GM21737 (cell line): Measurements from ENCODE around the gene SUDS3.
"Not testable (repeated sequence)": the region's sequence is repeated elsewhere in the genome, so short reads cannot be mapped to it uniquely, and the experiment has no call there.

ENCODE experiments used
- ATAC-seq: cut with Tn5 transposase; IDR thresholded peaks from one replicate; pipeline ENCODE4 v1.9.1; 2021; ENCODE audit warnings: mild to moderate bottlenecking, moderate library complexity; ENCODE audit not compliant: unreplicated experiment

Gene SUDS3

GRCh38 chr12:118391424-118391823 lies 15.1 kb downstream of the SUDS3 start:
- no peak for ATAC-seq

- no peak for ATAC-seq
These were observed 15.5 kb downstream of the SUDS3 start for GRCh38 chr12:118391836-118392235.

DNA sequence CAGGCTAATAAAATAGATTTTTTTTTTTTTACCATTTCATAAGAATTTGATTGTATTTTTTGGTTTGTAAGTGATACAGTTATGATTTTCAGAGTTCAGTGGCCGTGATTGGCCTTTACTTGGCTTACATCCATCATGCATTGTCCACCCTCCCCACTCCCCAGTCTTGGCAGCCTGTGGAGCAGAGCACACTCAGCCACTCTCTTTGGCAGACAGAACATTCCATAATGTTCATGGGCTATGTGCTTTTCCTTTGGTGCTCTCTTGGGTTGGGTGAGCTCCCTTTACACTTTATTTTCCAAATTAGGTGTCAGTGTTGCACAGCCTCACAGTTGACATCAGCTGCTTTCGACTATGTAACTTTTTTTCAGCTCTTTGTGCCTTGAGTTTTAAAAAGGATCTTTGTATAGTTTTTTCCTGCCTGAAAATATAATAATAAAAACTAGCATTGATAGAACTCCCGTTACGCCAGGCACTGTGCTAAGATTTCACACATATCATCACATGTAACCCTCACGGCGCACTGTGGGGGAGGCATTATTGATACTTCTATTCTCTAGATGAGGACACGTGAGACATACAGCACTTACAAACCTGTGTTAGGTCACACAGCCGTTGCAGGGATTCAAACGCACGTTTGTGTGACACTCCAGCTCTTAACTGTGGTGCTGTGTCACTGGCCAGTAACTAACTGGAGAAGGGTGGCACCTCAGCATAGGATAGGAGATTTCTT lies 21.5 kb downstream of the SUDS3 start:
- ATAC-seq, result no peak

DNA sequence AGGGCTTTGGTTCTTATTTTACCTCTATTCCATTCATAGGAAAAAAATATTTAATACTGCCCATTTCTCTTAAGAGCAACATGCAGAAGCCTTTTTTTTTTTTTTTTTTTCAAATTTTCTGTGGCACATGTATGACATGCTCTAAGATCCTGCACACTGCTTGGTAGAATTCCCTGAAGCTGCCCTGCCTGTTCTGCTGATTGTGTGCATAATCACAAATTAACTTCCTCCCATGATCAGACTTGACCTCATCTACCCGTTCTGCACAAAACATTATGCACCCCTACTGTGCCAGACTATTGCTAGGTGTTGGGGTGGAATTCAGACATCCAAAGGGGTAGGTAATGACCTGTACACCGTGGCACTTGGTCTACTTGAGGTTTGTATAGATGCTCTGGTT lies 22.2 kb downstream of the SUDS3 start:
- ATAC-seq, result no peak

GRCh38 chr12:118398940-118399339 lies 22.6 kb downstream of the SUDS3 start:
- no peak for ATAC-seq

DNA sequence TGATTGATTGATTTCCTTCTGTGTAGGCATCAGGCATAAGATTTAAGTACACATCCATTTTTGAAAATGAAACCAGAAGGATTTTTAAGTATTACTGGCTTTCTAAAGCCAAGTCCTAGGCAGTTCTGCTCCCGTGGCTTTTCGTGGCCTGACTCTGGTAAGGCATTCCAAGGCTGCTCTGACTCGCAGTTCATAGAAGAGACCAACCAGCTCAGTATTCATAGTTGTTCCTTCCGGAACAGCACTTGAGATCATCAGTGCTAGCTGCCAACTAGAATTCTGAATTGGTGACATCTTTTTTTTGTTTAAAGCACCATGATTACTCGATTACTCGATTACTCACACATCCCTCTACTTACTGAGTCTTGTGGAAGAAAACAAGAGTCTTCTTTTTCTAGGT lies 25.9 kb downstream of the SUDS3 start:
- no peak for ATAC-seq

- ATAC-seq, result no peak
These were observed 28.6 kb downstream of the SUDS3 start for GRCh38 chr12:118404876-118405521.

DNA sequence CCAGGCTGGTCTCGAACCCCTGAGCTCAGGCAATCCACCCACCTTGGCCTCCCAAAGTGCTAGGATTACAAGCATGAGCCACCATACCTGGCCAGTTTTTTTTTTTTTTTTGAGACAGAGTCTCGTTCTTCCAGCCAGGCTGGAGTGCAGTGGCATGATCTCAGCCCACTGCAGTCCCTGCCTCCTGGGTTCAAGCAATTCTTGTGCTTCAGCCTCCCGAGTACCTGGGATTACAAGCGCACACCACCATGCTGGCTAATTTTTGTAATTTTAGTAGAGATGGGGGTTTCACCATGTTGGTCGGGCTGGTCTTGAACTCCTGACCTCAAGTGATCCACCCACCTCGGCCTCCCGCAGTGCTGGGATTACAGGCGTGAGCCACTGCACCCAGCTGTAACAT lies 31.9 kb downstream of the SUDS3 start:
- not testable (repeated sequence) for ATAC-seq

DNA sequence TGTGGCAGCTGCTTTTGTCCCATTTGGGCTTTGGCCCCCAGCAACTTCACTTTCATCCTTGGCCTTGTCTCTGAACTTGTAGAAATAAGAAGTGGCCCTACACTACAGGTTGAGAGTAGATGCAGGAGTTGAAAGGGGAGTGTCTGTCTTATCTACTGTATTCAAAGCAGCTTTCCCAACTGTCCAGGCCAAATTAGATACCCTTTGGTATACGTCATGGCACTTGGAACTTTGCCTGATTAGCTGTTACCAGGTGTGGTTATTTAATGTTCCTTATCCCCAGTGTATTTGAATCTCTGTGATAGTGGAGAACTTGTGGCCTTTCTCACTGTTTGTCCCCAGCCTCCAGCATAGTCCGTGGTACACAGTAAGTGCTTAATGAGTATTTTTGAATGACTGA lies 33.5 kb downstream of the SUDS3 start:
- ATAC-seq, result no peak

- ATAC-seq, result no peak
These were observed 41.6 kb downstream of the SUDS3 start for GRCh38 chr12:118417942-118418341.

DNA sequence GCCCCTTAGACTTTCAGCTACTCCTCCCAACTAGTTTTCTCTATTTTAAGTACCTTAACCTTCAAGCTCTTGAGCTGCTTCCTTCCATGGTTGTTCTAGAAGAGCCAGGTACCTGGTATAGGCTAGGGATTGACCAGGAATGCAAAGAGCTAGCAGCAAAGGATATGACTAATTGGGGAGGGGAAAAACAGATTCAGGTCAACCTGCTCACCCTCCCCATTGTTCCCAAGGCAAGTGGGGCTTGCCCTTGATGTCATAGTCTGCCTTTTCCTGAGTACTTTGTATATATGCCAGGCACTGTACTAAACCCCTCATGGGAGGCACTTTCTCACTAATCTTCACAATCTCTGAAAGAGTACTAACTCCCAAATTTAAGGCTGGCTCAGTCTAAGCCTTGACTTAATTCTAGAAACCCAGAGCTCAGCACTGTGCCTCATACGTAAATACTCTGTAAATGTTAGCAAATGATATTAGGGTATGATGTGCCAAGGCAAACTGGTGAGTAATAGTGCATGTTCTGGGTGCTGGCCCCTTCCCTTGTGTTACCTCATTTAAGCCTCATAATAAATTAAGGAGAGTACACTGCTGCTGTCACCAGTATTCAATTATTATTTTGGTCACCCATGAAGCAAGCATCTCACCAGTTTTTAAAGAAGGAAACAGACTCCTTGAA lies 42.2 kb downstream of the SUDS3 start:
- no peak for ATAC-seq

DNA sequence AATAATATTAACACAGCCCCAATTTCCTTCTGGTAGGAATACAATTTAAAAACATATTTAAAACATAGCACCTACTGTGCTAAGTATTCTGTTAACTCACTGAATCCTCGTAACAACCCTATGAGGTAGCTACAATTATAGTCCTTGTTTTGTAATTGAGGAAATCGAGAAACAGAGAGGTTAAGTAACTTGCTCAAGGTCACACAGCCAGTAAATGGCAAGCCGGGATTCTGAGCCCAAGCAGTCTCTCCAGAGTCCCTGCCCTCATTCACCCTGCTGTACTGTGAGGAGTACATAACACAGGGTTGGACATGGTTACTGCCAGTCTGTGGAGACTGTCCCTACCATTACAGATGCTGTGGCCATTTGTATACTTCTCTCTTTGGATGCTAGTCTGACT lies 44.3 kb downstream of the SUDS3 start:
- no peak for ATAC-seq

DNA sequence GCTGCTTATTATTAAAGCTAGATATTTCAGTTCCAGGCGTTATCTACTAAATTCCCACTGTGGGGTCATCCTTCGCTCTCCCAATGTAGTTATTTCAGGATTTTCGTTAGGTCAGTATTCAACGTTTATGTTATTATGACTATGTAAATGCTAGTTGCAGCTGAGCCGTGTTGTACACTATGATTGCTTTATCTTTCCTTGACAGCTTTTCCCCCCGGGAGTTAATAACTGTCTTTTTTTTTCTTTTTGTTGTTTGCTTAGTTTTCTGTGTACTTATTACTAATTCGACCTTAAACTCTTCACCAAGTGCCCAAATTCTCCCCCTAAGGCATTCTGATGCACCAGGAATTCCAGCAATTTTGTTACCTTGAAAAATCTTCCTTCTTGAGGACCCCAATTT lies 48.5 kb downstream of the SUDS3 start:
- no peak for ATAC-seq

DNA sequence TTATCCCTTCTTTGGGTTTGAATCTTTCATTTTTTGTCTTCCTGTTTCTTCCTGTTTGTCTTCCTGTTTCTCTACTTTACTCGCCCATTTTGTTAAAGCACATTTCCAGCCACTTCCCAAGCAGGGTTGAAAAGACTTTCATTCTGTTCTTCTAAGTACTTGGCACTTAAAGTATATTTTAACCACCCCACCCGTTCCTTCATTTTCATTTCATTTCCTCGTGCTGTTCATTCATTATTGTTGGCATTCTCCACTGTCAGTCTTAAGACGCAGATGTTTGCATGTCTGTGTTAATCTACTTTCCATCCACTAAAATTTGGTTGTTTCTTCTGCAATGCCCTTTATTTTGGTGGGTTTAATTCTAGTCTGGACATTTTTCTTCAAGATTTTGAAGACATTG lies 49.0 kb downstream of the SUDS3 start:
- no peak for ATAC-seq

DNA sequence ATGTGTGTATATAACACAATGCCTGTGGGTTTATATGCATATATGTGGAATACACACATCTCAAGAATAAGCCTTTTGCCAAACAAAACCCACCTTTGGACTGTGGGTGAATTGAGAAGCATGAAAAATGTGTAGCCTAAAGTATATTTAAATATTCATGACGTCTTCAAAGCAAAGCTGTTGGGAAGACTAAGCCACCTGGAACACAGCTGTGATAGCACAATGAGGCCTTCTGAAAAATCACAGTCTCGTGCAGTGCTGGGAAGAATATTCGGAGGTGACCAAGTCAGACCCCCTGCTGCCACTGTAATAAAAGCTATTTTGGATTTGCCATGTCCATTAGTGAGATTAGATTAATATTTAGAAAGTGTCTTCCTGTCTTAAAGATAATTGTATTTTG lies 51.5 kb downstream of the SUDS3 start:
- ATAC-seq, result no peak

DNA sequence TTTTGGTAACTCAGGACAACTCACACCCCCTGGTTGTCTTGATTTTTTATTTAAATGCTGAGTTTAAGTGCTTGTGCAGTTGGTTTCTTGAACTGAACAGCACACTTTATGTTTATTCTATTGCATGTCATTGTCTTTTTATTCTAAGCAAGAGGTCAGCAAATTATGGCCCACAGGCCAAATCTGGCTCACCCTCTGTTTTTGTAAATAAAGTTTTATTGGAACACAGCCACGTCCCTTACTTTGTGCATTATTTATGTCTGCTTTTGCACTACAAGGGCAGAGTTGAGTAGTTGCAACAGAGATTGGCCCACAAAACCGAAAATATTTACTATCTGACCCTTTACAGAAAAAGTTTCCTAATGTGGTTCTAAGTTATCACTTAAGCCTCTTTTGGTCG lies 52.3 kb downstream of the SUDS3 start:
- no peak for ATAC-seq

DNA sequence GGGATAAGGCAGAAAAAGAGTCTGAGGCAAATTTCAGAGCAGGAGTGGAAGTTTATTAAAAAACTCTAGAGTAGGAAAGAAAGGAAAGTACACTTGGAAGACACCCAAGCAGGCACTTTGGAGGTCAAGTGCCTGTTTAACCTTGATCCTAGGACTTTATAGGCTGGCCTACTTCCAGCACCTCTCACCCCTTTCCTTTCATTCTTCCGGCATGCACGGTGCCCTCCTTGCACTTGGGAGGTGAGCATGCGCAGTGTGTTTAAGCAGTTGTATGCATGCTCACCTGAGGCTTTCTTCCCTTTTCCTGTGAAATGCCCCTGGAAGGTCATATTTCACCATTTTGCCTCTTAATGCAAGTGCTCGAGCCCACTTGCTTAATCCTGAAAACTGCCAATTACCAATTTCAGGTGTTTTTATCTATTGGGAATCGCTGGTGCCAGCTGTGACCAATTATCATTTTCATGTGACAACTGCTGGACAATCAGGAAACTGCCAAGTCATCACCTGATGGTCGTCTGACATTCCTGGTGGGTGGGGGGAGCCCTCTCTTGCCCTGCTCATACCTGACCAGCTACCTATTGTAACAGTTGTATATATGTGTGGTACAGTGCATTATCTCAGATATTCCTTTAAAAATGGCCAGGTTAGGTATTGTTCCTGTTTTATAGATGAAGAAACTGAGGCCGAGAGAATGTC lies 53.5 kb downstream of the SUDS3 start:
- no peak for ATAC-seq

- no peak for ATAC-seq
These were observed 54.2 kb downstream of the SUDS3 start for GRCh38 chr12:118430516-118430915.

- ATAC-seq, result no peak
These were observed 56.6 kb downstream of the SUDS3 start for GRCh38 chr12:118432812-118433545.

DNA sequence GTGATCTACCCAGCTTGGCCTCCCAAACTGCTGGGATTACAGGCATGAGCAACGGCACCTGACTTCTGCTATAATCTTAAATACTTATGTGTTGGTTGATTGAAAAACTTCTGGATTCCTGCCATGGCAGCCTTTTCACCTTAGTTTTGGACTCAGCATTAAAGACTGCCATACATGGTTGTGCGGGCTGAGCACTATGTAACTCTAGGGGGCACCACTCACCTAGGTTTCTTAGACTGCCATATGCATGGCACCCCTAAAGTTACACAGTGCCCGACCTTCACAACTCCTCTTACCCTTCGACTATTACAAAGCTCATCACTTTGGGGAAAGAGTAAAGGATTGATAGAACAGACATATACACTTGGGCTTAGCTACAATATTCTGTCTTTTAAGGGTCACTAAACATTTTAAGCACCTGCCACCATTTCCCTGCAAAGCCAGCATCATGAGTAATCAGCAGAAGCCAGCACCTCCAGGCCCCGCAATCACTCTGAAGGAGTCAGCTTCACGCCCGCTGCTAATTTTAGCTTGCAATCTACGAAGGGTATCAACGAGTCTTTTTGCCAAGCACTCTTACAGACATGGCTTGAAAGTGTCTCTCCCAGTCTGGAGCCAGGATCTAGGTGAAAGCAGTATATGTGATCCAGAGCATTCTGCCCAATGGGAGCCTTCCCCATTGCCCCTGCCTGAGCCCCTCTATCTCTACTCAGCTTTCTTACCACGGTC lies 59.8 kb downstream of the SUDS3 start:
- no peak for ATAC-seq
